HG02943 (cell line): ENCODE data around the gene CENATAC.
"Not testable (repeated sequence)": the region's sequence is repeated elsewhere in the genome, so short reads cannot be mapped to it uniquely, and the experiment has no call there.

ENCODE experiments used
- ATAC-seq: cut with Tn5 transposase; IDR thresholded peaks from one replicate; pipeline ENCODE4 v1.9.1; 2021; ENCODE audit warnings: mild to moderate bottlenecking, low read depth, moderate library complexity; ENCODE audit not compliant: unreplicated experiment

CENATAC gene

DNA sequence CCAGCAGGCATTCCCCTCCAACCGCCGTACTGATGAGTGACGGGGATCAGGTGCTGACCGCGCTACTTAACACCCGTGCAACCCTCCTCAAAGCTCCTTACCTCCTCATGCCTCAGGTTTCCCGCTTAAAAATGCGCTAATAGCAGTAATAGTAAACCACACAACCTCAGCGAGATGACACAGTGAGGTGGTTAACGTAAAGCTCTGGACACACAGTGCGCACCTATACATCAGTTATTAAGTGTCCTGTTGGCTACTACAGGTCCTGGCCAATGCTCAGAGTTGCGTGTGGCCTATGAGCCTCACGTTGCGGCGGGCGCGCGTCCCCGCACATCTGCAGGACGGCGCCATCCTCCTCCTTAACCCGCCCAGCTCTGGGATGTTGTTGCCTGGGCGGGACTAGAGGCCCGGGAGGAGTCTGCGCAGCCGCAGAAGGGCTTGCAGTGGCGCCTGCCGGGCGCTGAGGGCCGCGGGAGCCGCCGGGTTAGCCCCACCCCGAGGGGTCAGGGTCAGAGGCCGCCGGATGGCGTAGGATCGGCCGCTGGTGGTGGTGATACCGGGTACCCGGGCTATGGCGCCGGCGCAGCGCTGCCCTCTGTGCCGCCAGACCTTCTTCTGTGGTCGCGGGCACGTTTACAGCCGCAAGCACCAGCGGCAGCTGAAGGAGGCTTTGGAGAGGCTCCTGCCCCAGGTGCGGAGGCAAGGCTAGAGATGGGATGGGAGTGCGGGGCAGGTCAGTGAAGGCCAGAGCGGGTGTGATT lies at the start of gene CENATAC:
Gene CENATAC, plus strand, starts transcription at position 512 of the 761 bp plus-strand sequence. Its CDS starts 60 bp downstream, at position 572.
- ATAC-seq: peak; percentile 89

- ATAC-seq: no peak
Measured at GRCh38 chr11:118953265-118953664, 44.7 kb upstream of the CENATAC start.

- ATAC-seq: not testable (repeated sequence)
Measured at GRCh38 chr11:118953976-118954375, 44.0 kb upstream of the CENATAC start.

DNA sequence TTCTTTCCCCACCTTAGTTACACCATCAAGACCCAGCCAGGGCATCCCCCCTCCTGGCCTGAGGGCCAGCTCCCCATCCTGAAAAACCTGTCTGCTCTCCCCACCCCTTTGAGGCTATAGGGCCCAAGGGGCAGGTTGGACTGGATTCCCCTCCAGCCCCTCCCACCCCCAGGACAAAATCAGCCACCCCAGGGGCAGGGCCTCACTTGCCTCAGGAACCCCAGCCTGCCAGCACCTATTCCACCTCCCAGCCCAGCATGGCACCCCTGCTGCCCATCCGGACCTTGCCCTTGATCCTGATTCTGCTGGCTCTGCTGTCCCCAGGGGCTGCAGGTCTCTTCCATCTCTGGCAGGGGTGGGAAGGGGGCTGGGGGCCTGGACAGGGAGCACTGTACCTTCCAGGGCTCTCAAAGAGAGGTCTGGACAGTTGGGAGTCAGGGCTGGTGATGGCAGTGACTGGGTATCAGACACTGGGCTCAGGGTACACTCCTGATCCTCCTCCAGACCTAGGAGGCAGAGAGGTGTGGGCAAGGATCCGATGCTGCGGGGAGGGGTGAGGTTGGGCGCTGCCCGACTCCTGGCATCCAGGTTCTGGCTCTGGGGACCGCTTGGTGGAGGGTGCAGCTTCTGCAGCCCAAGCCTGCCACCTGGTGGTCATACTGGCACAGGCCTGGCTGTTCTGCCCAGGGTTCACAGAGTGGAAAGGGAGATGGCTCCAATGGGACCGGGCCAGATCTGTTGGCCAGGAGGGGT lies 41.7 kb upstream of the CENATAC start, which contains the start of gene UPK2:
Gene UPK2, plus strand, starts transcription at position 205 of the 753 bp plus-strand sequence. Its CDS starts 53 bp downstream, at position 258.
- no peak for ATAC-seq

GRCh38 chr11:118956847-118957469 lies 41.0 kb upstream of the CENATAC start:
- no peak for ATAC-seq

- ATAC-seq: no peak
Measured at GRCh38 chr11:118957549-118957948, 40.4 kb upstream of the CENATAC start.

DNA sequence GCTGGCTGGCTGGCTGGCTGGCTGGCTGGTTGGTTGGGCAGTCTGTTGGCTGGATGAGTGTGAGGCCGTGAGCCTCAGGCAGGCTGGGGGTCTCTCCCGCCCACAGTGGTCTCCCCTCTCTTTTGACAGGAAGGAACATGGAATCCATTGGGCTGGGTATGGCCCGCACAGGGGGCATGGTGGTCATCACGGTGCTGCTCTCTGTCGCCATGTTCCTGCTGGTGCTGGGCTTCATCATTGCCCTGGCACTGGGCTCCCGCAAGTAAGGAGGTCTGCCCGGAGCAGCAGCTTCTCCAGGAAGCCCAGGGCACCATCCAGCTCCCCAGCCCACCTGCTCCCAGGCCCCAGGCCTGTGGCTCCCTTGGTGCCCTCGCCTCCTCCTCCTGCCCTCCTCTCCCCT lies 40.0 kb upstream of the CENATAC start:
- no peak for ATAC-seq

GRCh38 chr11:118958577-118958976 lies 39.4 kb upstream of the CENATAC start:
- no peak for ATAC-seq

- no peak for ATAC-seq
Measured at GRCh38 chr11:118961189-118961588, 36.7 kb upstream of the CENATAC start.

DNA sequence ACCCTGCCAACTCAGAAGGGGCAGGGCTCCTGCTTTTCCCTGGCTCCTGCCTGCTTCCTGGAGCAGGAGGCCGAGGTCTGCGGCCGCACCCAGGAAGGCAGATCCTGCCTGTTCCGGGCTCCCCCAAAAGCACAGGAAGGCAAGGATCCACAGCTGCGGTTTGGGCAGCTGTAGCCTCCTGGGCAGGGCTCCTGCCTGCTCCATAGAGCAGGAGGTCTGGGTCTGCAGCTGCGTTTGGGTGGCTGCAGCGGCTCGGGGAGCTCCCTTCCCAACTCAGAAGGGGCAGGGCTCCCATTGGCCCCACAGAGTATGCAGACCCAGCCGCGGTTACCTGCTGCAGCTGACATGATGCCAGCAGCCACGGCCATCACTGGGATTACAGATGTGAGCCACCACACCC lies 36.3 kb upstream of the CENATAC start:
- ATAC-seq: no peak

GRCh38 chr11:118969508-118969907 lies 28.4 kb upstream of the CENATAC start:
- ATAC-seq: not testable (repeated sequence)

- ATAC-seq: no peak
Measured at GRCh38 chr11:118971646-118972045, 26.3 kb upstream of the CENATAC start, which contains the start of gene FOXR1. TSS of gene FOXR1 (plus strand) at chr11:118971761. CDS start at chr11:118971932, 171 bp downstream.

DNA sequence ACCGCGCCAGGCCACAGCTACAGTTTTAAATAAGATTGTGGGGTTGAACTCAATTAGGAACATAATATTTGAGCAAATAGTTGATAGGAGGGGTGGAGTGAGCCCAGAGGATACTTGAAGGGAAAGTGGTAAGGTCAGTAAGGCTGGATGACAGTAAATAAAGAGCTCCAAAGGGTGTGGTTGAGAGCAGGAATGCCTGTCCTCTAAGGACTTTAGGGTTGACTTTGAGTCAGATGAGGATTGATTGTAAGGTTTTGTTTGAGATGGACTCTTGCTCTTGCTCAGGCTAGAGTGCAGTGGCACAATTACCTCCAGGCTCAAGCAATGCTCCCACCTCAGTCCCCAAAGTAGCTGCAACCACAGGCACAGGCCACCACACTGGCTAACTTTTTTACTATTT lies 24.0 kb upstream of the CENATAC start:
- ATAC-seq: no peak

GRCh38 chr11:118975771-118976709 lies 21.9 kb upstream of the CENATAC start:
- ATAC-seq: no peak

GRCh38 chr11:118979434-118979833 lies 18.5 kb upstream of the CENATAC start:
- ATAC-seq: no peak

GRCh38 chr11:118980191-118980881 lies 17.6 kb upstream of the CENATAC start:
- ATAC-seq: no peak

GRCh38 chr11:118984337-118984736 lies 13.6 kb upstream of the CENATAC start:
- not testable (repeated sequence) for ATAC-seq

- no peak for ATAC-seq
Measured at GRCh38 chr11:118984825-118985224, 13.1 kb upstream of the CENATAC start.

DNA sequence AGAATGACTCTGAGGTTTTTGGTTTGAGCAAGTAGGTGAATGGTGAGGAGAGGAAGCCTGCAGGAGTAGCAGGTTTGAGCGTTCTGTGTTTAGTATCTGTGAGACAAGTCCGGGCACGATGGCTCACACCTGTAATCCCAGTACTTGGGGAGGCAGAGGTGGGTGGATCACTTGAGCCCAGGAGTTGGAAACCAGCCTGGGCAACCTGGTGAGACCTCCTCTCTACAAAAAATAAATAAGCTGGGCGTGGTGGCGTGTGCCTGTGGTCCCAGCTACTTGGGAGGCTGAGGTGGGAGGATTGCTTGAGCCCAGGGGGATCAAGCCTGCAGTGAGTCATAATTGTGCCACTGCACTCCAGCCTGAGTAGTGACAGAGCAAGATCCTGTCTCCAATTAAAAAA lies 9.7 kb upstream of the CENATAC start:
- ATAC-seq: no peak
